GM12878 (cell line): ENCODE results near the gene PDE11A. TPM values are rescaled to one million over a fixed set of nuclear protein-coding genes. Genes with fewer than 3 reads are reported as not detected.

Experiments used
- ATAC-seq: fragments of 200-7000 bp; cut with Tn5 transposase; 3 replicates; pipeline ENCODE4 v1.9.1; 2020; ENCODE audit warnings: mild to moderate bottlenecking, moderate library complexity
- BruUV-seq: library from RNA; stranded (reverse); fragments of 400-500 nt; replicated peaks from 2 replicates; lab custom pipeline; 2021; lab: Mats Ljungman, UMichigan
- CTCF ChIA-PET: fragments of 300-600 bp; sonication (Branson Sonifier 250); formaldehyde crosslinking; extraction: SDS; loops from one replicate; lab custom pipeline; 2021; ENCODE audit warnings: inconsistent platforms; lab: Yijun Ruan, JAX
- POLR2A ChIA-PET: fragments of 350-600 bp; formaldehyde crosslinking; extraction: SDS; loops from one replicate; lab custom pipeline; 2021; ENCODE audit warnings: inconsistent platforms; lab: Charles Lee
- RAD21 ChIA-PET: fragments of 300-600 bp; sonication (Branson Sonifier 250); formaldehyde crosslinking; loops from one replicate; lab custom pipeline; 2023; ENCODE audit warnings: antibody characterized with exemption; ENCODE audit not compliant: unreplicated experiment; lab: Charles Lee
- SMC1A ChIA-PET: fragments of 300-600 bp; sonication (Branson Sonifier 250); formaldehyde crosslinking; loops from one replicate; lab custom pipeline; 2023; ENCODE audit not compliant: unreplicated experiment, uncharacterized antibody; lab: Charles Lee
- DNase-seq: peaks from one replicate; pipeline ENCODE4 v3.0.0-alpha.2; 2011; ENCODE audit warnings: low read depth, low spot score
- FAIRE-seq: peaks from 3 replicates; lab custom pipeline; 2011; peaks lifted over from hg19 to GRCh38; lab: Jason Lieb, UNC
- H2AFZ ChIP-seq: 2 replicates; pipeline ENCODE4 v1.6.0; 2011; ENCODE audit warnings: low read depth, low read length, control low read depth; ENCODE audit not compliant: control insufficient read depth
- H3K27ac ChIP-seq: 2 replicates; pipeline ENCODE4 v1.5.1; 2011; ENCODE audit warnings: control low read depth; ENCODE audit not compliant: control insufficient read depth, insufficient read depth
- H3K27me3 ChIP-seq, 2 experiments: replicated peaks in 1 of 2; 2 replicates each; pipeline versions ENCODE4 v1.6.0 to v1.6.1; 2011; ENCODE audit warnings: low read length in 1 of 2; ENCODE audit not compliant: control insufficient read depth in 2 of 2, insufficient read depth in 2 of 2
- H3K36me3 ChIP-seq, 2 experiments: 2 replicates each; pipeline ENCODE4 v1.5.1; 2011; ENCODE audit warnings: low read length in 1 of 2; ENCODE audit not compliant: control insufficient read depth in 2 of 2, insufficient read depth in 2 of 2
- H3K4me1 ChIP-seq: 2 replicates; pipeline ENCODE4 v1.6.1; 2011; ENCODE audit warnings: mild to moderate bottlenecking, low read length, moderate library complexity, mixed read lengths; ENCODE audit not compliant: control insufficient read depth, insufficient read depth
- H3K4me2 ChIP-seq: 2 replicates; pipeline ENCODE4 v1.6.0; 2011; ENCODE audit warnings: control low read depth; ENCODE audit not compliant: control insufficient read depth, insufficient read depth
- H3K4me3 ChIP-seq: fragments of 200-600 bp; sonication (generic); 2 replicates; pipeline ENCODE4 v1.5.1; 2016
- H3K79me2 ChIP-seq: 2 replicates; pipeline ENCODE4 v1.6.0; 2011; ENCODE audit warnings: low read length; ENCODE audit not compliant: control insufficient read depth, insufficient read depth
- H3K9ac ChIP-seq: 2 replicates; pipeline ENCODE4 v1.8.0; 2011; ENCODE audit warnings: low read length, control low read depth, mixed read lengths; ENCODE audit not compliant: control insufficient read depth, insufficient read depth
- H3K9me3 ChIP-seq: replicated peaks from 3 replicates; pipeline ENCODE4 v1.5.1; 2011; ENCODE audit warnings: mild to moderate bottlenecking, low read length; ENCODE audit not compliant: control insufficient read depth, insufficient read depth
- H4K20me1 ChIP-seq: 2 replicates; pipeline ENCODE4 v1.6.0; 2011; ENCODE audit not compliant: control insufficient read depth, insufficient read depth
- MYC ChIP-seq: IDR thresholded peaks from 2 replicates; pipeline ENCODE4 v1.6.1; 2011; ENCODE audit warnings: mild to moderate bottlenecking, low read length, moderate library complexity, inconsistent platforms; ENCODE audit not compliant: insufficient read depth, insufficient replicate concordance, insufficient read length, severe bottlenecking
- ZNF384 ChIP-seq: IDR thresholded peaks from 2 replicates; pipeline ENCODE4 v1.6.1; 2012; ENCODE audit warnings: low read depth, mild to moderate bottlenecking, low read length, improper control_type of control experiment, borderline replicate concordance
- WGBS: methylation state at CpG from one replicate; pipeline ENCODE4 v1.1.6; 2016; ENCODE audit warnings: low lambda C conversion rate; ENCODE audit not compliant: insufficient replicate concordance, insufficient coverage; ENCODE audit errors: missing lambda C conversion rate; 5-methylcytosine and 5-hydroxymethylcytosine counted together
- in situ Hi-C: fragments of 300-500 bp; cut with MboI; formaldehyde crosslinking; loops from 9 replicates; pipeline ENCODE4 v1.14.3; 2018; ENCODE audit warnings: mixed read lengths
- intact Hi-C: fragments of 100-400 bp; cut with micrococcal nuclease; formaldehyde crosslinking; loops from one replicate; pipeline ENCODE4 v1.14.2; 2022; ENCODE audit not compliant: unreplicated experiment
- polyA plus RNA-seq, 11 experiments: library from polyadenylated mRNA; depleted of rRNA in 4 of 11; unstranded in 6 of 11; stranded (reverse) in 5 of 11; fragments of >200 nt; fragmentation: Nextera tagmentation in 4 of 11; fragmentation: Illumina TruSeq in 1 of 11; extraction: Ambion mirVana in 4 of 11; extraction: Trizol in 1 of 11; gene quantifications; 1 replicate in 1 of 11; 2 replicates in 10 of 11; pipeline versions ENCODE4 v1.2.1 to v1.2.3, GENCODE V29; 2011 to 2016; ENCODE audit warnings: inconsistent platforms in 2 of 11, missing spikeins in 2 of 11, low read depth in 1 of 11
- total RNA-seq, 4 experiments: library from RNA; depleted of rRNA in 3 of 4; stranded (reverse); fragments of >200 nt in 3 of 4; fragmentation: Illumina TruSeq in 1 of 4; extraction: Trizol in 1 of 4; gene quantifications; 2 replicates each; pipeline versions ENCODE4 v1.2.1 to v1.2.3, GENCODE V29; 2013 to 2021
- TF ChIP-seq, protein P1 (sequence below): fragments of 450-650 bp; IDR thresholded peaks from 2 replicates; pipeline ENCODE4 v1.6.1; 2017; ENCODE audit warnings: mild to moderate bottlenecking, moderate library complexity

Gene PDE11A
- total and polyA plus RNA-seq, 10 of the 15 experiments (the other 5 are each of a cell fraction or from before 2014, with no cell fraction given), result 0.01 to 0.17 (median 0.06) TPM; not detected in 5

DNA sequence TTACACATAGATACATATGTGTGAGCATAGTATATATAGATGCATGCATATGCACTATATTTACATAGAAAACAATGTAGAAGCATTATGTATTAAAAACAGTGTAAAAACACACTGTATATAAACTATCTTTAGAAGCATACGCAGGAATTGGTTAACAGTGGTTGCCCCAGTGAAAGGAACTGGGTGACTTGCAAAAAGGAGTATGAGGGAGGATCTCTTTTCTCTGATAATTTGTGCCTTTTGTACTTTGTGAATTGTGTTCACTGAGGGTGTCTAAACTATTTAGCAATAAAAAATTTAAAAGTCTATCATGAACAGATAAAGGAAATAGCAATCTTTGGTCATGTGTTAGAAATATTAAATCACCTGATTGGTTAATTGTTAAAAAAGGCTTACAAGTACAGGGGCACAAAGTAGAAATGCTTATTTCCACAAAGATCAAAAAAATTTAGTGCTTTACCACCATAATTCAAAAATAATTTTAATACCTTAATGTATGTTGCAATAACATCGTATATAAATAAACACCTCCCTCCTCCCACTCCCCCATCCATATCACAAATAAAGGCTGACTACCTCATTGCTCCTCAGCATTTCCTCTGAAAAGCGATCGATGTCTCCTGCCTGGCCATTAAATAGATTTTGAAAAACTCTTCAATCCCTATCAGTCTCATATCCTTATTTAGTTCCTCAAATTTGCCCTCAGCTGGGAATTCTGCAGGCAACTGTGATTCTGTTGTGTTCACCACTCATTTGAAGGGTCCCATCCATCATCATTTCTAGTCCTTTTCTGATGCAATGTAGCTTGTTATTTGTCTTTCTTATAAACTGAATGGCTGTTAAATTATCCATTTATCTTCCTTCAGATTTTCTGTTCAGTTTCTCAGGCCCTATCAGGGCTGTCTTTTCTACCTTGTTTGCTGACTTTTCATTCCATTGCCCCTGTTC, 422.7 kb downstream of the PDE11A start (continued):
- TF ChIP-seq, protein P1, sequence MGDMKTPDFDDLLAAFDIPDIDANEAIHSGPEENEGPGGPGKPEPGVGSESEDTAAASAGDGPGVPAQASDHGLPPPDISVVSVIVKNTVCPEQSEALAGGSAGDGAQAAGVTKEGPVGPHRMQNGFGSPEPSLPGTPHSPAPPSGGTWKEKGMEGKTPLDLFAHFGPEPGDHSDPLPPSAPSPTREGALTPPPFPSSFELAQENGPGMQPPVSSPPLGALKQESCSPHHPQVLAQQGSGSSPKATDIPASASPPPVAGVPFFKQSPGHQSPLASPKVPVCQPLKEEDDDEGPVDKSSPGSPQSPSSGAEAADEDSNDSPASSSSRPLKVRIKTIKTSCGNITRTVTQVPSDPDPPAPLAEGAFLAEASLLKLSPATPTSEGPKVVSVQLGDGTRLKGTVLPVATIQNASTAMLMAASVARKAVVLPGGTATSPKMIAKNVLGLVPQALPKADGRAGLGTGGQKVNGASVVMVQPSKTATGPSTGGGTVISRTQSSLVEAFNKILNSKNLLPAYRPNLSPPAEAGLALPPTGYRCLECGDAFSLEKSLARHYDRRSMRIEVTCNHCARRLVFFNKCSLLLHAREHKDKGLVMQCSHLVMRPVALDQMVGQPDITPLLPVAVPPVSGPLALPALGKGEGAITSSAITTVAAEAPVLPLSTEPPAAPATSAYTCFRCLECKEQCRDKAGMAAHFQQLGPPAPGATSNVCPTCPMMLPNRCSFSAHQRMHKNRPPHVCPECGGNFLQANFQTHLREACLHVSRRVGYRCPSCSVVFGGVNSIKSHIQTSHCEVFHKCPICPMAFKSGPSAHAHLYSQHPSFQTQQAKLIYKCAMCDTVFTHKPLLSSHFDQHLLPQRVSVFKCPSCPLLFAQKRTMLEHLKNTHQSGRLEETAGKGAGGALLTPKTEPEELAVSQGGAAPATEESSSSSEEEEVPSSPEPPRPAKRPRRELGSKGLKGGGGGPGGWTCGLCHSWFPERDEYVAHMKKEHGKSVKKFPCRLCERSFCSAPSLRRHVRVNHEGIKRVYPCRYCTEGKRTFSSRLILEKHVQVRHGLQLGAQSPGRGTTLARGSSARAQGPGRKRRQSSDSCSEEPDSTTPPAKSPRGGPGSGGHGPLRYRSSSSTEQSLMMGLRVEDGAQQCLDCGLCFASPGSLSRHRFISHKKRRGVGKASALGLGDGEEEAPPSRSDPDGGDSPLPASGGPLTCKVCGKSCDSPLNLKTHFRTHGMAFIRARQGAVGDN, result no peak
- TF ChIP-seq ZNF384, result no peak

- no TSS peak for BruUV-seq
- ChIA-PET RAD21 (no interaction called here), POLR2A (no interaction called here), SMC1A (interaction anchor here (0.7 to 0.9 kb wide), 2 partner anchors 42 to 235 kb away, joined by 3 to 4 read pairs; no protein-coding TSS in a partner anchor), CTCF (interaction anchor here (1.6 kb wide), 1 partner anchor 42 kb away, joined by 3 read pairs; no protein-coding TSS in a partner anchor)
- no peak for DNase-seq
- Histone ChIP-seq H3K4me2 (no peak overlapping the region), H4K20me1 (no peaks in the 10 kb centered on the region), H3K4me1 (no peaks in the 10 kb centered on the region), H3K36me3 (no peaks in the 10 kb centered on the region), H3K27me3 (peaks cover under 1 to 3% of the 10 kb centered on the region in 2 experiments; a peak in 3 of 4 replicates), H3K27ac (no peak overlapping the region), H3K4me3 (no peak overlapping the region), H3K9me3 (no peaks in the 10 kb centered on the region; the same call in 2 of the 3 replicates), H3K9ac (no peak overlapping the region), H3K79me2 (no peaks in the 10 kb centered on the region), H2AFZ (no peak overlapping the region)
- intact Hi-C loops (no loop called here), in situ Hi-C loops (no loop called here)
- no peak for ATAC-seq
- TF ChIP-seq MYC, result no peak
- 0% methylated on average over 1 of the region's 1 CpG for WGBS
- no peak for FAIRE-seq
Observed at GRCh38 chr2:177646791-177647190, 425.8 kb downstream of the PDE11A start.
